Islet precursor cell (in vitro differentiated cells): ENCODE data around the gene NOD2.

Experiments
- DNase-seq: peaks from one replicate; pipeline ENCODE4 v3.0.0-alpha.2; 2018

NOD2 gene

GRCh38 chr16:50671644-50672260 is 21.7 kb upstream of the NOD2 start:
- no peak for DNase-seq

GRCh38 chr16:50673496-50674275 is 19.7 kb upstream of the NOD2 start:
- no peak for DNase-seq

DNA sequence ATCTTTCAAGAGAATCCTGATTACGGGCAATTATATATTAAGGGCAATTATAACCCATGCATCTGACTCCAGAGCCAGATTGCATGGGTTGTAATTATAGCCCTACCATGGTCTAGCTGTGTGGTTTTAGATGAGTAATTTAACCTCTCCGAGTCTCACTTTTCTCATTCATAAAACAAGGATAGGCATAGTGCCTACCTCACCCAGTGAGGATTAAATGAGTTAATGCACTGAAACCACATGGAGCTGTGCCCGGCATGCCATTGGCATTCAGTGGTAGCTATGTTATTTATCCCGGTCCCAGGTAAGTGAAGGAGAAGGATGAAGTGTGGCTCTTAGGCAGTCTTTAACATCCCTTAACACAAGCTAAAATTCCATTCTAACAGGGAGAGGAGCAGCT is 18.6 kb upstream of the NOD2 start:
- no peak for DNase-seq

GRCh38 chr16:50675686-50676610 is 17.5 kb upstream of the NOD2 start:
- no peak for DNase-seq

DNA sequence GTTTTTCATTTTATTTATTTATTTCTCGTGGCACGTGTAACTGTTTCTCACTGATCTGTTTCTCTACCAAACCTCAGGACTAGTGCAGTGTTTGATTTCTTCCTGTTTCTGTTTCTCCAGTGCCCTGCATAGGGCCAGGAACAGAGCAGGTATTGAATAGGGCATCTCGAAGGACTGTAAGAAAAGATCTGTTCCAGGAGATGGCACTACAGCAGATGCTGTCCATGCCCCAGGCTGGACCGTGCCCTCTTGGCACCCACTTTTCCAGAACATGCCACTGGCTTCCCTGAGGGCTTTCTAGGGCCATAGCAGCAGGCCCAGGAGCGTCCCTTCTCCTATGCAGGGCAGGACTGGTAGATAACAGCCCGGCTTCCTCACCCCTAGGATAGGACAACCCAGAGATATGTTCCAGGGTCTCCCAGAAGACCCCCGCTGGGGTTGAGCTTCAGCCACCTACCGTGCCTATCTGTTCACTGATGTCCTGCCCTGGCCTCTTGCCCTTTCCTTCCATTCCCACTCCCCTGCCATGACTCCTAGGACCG is 16.7 kb upstream of the NOD2 start:
- DNase-seq = no peak

DNA sequence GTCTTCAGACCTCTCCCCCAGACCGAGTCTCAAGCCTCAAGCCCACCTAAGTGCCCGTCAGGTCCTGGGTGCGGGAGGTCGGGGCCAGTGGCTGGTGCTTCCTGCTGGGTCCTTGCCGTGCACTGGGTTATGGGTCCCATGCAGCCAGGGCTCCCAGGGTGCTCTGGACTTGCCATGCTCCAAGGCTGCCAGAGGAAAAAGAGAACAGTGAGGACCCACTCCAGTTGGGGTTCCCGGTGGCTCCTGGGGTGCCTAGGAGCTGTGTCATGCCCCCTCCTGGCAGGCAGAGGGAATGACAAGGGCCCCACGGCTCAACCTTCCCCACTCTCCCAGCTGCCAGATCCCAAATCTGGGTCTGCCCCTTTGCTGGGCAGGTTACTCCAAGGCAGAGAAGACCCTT is 16.1 kb upstream of the NOD2 start:
- DNase-seq = no peak

DNA sequence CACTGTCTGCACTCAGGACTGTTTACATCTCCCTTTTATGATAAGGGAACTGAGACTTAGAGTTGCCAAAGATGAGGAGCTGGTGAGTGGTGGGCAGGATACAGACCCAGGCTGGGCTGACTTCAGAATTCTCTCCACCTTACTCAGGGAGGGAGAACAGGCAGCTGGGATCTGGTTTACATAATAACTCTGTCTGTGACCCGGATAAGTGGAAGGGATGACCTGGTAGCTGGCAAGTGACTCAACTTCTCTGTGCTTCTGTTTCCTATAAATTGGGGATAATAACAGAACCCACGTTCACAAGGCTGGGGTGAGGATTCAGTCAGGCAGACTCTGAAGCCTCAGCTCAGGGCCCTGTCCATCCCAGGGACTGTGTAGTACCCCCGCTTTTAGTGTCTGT is 14.9 kb upstream of the NOD2 start:
- DNase-seq = no peak

DNA sequence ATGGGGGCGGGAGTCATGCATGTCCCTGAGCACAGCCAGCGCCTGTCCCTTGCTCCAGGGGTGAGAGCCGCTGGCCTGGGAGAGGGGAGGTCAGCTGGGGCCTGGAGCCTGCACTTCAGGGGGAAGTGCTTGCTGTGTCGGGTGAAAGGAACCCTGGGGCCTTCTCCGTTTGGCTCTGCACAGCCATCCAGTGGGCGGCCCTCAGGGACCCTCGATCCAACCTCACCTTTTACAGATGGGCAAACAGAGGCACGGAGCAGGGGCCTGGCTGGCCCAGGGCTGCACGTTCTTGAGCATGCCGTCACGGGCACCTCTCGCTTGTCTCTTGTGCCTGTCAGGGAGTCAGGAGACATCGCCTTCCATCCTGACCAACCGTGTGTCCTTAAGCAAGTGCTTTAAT is 14.1 kb upstream of the NOD2 start:
- DNase-seq = no peak

- DNase-seq = no peak
Observed at GRCh38 chr16:50679676-50680555, 13.5 kb upstream of the NOD2 start.

DNA sequence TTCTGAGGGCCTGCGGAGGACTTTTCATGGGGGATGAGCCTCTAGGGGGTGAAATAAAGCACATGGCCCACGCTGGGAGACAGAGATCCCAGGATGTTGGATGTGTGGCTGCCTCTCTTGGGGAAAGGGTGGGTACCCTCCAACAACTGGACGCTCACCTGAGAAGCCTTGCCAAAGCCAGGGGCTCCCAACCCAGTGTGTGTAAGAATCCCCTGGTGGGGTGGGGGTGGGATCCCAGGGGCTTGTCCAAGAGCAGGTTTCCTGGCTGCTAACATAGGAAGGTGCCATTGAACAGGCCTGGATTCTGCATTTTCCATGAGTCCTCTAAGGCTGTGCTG is 12.9 kb upstream of the NOD2 start:
- no peak for DNase-seq

GRCh38 chr16:50681021-50681885 is 12.2 kb upstream of the NOD2 start, which contains the start of gene SNX20:
SNX20 (minus strand) TSS chr16:50681312; CDS start chr16:50677526, 3,786 bp downstream.
- DNase-seq = no peak

DNA sequence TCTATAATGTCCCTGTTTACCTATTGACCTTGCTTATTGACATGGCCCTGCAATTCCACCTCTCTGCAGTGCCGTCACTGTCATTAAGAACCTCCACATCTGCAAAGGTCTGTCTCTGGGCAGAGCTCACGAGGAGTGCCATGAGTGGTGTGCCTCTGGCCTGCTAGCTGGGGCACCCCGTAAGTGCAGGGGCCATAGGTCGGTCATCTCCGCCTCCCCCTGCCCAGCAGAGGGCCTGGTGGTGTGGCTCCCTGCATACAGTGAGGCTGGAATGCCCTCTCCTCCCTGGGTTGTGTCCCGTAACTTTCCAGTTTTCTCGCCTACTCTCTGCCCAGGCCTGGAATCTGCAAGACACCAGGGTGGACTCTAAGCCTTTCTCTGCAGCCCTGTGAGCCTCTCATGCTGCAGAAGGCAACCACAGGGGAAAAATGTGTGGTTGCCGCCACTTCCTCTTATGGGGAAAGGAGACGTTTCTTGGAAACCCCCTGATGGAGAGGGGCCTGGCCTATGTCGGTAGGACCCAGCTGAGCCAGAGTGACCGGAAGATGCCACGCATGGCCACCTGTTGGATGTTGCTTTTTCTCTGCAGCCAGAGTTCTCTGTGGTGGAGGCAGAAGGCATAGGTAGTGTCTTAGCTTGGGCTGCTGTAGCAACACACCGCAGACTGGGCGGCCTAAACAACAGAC is 9.6 kb upstream of the NOD2 start:
- no peak for DNase-seq

- no peak for DNase-seq
Observed at GRCh38 chr16:50684823-50685461, 8.5 kb upstream of the NOD2 start.

DNA sequence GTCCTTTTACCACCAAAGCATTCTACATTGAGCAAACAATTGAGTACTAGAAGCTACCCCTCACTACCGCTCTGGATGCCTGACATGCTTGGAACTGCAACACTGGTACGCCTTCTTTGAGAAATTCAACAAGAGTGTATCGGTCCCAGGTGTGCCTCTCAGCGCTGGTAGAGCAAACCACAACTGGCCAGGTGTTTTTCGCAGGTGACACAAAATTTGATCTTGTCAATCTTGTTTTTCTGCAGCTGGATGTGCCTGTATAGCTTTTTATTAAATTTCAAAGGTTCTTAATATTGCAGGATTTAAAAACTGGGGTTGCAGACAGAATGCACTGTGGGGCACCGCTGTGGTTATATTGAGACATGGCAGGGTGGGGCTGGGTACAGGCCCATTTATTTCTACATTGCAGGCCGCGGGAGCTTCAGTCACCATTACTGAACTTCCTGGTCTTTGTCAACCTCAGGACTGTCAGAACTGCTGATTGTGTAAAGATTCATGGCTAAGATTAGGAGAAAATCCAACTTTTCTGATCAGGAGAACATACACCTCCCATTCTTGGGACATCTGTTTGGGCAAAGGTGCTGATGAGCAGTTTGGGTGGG is 7.8 kb upstream of the NOD2 start:
- no peak for DNase-seq

DNA sequence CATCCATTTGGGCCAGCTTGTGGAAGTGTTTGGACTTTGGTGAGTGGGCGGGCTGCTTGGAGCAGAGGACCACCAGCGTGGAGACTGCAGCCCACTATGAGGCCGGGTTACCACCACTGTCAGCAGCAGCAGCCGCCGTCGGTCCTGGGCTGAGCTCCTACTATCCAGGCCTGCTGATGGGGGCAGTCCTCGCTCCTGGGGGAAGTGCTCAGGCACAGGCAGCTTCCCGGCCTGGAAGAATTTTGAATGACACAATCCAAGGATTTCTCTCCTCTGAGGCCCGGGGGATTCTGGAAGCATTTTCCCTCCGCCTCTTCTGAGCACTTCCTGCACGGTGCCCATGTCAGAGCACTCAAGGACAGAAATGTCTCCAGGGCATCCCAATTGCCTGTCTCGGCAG is 5.3 kb upstream of the NOD2 start:
- DNase-seq = peak; percentile 74

DNA sequence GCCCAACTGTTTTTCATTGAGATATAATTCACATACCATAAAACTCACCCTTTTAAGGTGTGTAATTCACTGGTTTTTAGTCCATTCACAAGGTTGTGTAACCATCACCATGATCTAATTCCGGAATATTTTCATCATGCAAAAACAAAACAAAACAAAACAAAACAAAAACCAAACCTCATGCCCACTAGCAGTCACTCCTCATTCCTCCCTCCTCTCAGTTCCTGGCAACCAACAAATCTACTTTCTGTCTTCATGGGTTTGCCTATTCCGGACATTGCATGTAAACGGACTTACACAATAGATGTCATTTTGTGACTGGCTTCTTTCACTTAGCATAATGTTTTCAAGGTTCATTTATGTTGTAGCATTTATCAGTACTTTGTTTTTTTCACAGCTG is 4.5 kb upstream of the NOD2 start:
- no peak for DNase-seq

DNA sequence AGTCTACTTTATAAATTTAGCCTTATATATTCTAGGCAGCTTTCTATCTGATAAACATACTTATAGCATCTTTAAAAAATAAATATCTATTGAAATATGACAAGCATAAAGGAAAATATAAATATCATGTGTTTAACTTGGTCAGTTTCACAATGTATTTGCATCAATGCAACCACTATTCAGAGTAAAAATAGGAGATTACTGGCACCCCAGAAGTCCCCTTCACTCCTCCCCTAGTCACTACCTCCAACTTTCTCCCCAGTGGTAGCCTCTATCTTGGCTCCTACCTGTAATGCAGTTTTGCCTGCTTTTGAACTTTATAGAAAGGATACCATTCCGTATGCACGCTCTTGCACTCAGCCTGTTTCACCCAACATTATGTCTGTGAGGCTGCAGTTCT is 3.2 kb upstream of the NOD2 start:
- DNase-seq = no peak

DNA sequence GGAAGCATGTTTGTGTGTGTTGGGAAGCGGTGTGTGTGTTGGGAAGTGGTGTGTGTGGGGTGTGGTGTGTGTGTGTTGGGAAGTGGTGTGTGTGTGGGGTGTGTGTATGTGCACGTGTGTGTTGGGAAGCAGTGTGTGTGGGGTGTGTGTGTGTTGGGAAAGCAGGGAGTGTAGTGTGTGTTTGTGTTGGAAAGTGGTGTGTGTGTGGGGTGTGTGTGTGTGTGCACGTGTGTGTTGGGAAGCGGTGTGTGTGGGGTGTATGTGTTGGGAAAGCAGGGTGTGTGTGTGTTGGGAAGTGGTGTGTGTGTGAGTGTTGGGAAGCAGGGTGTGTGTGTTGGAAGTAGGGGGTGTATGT is 785 bp upstream of the NOD2 start:
- DNase-seq = no peak

DNA sequence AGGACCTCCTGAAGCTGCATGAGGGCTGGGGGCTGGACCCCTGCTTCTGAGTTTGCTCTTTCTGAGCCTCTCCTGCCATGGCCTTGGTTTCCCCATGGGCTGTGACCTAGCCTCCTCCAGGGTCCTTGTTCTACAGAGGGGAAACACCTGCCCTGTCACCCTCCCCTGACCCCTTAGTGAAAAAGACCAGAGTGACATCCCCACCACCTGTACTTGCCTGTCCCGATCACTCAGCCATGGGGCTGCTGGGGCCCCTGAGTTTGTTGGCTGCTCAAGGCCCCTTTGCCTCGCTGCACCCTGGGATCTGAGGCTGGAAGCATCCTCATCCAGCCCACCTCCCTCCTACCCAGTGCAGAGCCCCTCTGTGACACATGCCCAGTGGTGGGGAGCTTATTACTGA is 800 bp downstream of the NOD2 start:
- no peak for DNase-seq
